ENCODE data around the gene NLRP5.
"Not testable (repeated sequence)": the region's sequence is repeated elsewhere in the genome, so short reads cannot be mapped to it uniquely, and the experiment has no call there.

NLRP5 gene

DNA sequence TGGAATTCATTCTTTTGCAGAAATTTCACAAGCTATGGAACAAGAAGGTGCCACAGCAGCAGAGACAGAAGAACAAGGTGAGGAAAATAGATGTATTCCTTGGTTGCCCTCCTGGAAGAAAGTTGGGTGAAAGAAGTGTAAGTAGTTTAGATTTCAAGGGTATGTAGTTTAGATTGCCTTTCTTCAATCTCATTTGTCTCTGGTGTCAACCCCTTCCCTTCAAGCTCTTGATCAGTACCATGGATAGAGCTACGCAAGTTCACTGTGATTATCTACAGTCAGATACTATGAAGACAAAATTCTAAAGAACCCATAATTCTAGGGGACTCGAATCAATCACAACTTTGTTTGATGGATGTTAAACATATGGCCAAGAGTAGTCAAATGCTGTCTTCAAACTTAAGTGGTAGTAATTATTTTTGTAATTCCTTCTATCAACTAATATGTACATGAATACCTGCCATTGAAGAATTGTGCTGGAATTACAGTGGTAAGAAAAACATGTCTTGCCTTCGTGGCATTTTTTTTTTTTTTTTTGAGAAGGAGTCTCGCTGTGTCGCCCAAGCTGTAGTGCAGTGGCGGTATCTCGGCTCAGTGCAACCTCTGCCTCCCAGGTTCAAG lies 33.9 kb downstream of the NLRP5 start:
- DNase-seq (ENCODE audit: low read depth in 1 of 2, low spot score in 1 of 2); H3K27ac ChIP-seq (replicated peaks); H3K27me3 ChIP-seq (ENCODE audit: insufficient read depth, poor library complexity, severe bottlenecking); H3K4me3 ChIP-seq (replicated peaks; ENCODE audit: insufficient read depth, low read length): not testable (repeated sequence)
- TF ChIP-seq REST (IDR thresholded peaks at IDR 0.05; ENCODE audit: insufficient replicate concordance, low read depth): peak; percentile 75

- Histone ChIP-seq H3K27ac (replicated peaks) (no peak overlapping the region), H3K27me3 (ENCODE audit: insufficient read depth, poor library complexity, severe bottlenecking) (no peaks in the 10 kb centered on the region), H3K4me3 (replicated peaks; ENCODE audit: insufficient read depth, low read length) (no peak overlapping the region)
- no peak for TF ChIP-seq POLR2AphosphoS5 (IDR thresholded peaks at IDR 0.05; ENCODE audit: low read depth)
- TF ChIP-seq CTCF (IDR thresholded peaks at IDR 0.05; ENCODE audit: insufficient read depth, low read length): no peak
- no peak for TF ChIP-seq REST (IDR thresholded peaks at IDR 0.05; ENCODE audit: insufficient replicate concordance, low read depth)
- no peak for TF ChIP-seq SPI1 (IDR thresholded peaks at IDR 0.05; ENCODE audit: borderline replicate concordance, low read depth)
- no peak for DNase-seq (ENCODE audit: low read depth in 1 of 2, low spot score in 1 of 2)
Measured at GRCh38 chr19:56026769-56027168, 40.2 kb downstream of the NLRP5 start.

DNA sequence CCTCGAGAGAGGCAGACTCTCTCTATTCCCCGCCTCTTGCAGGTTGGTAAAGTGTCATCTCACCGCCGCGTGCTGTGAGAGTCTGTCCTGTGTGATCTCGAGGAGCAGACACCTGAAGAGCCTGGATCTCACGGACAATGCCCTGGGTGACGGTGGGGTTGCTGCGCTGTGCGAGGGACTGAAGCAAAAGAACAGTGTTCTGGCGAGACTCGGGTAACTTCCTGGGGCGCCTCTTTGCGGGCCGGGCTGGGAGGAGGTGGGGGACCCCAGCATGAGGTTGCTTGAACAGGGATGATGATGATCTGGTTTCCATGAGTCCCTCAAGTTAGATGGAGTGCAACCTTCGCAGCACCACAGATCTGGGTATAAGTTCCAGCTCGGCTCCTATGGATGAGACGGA lies 67.0 kb downstream of the NLRP5 start:
- DNase-seq (ENCODE audit: low read depth in 1 of 2, low spot score in 1 of 2): no peak
- Histone ChIP-seq H3K27ac (replicated peaks) (no peak overlapping the region), H3K4me3 (replicated peaks; ENCODE audit: insufficient read depth, low read length) (no peak overlapping the region), H3K27me3 (ENCODE audit: insufficient read depth, poor library complexity, severe bottlenecking) (no peaks in the 10 kb centered on the region)
- no peak for TF ChIP-seq REST (IDR thresholded peaks at IDR 0.05; ENCODE audit: insufficient replicate concordance, low read depth)
- TF ChIP-seq GABPA (IDR thresholded peaks at IDR 0.05; ENCODE audit: low read depth): no peak
- no peak for TF ChIP-seq POLR2AphosphoS5 (IDR thresholded peaks at IDR 0.05; ENCODE audit: low read depth)
- TF ChIP-seq SPI1 (IDR thresholded peaks at IDR 0.05; ENCODE audit: borderline replicate concordance, low read depth): no peak
- TF ChIP-seq CTCF (IDR thresholded peaks at IDR 0.05; ENCODE audit: insufficient read depth, low read length): no peak
